GM12872 (cell line): ENCODE results near the gene WDPCP.

ENCODE experiments used
- TF ChIP-seq, protein P1 (sequence below): IDR thresholded peaks from 3 replicates; pipeline ENCODE4 v1.5.1; 2011; ENCODE audit warnings: low read depth, mild to moderate bottlenecking, low read length, moderate library complexity; ENCODE audit not compliant: insufficient read depth

The WDPCP gene

DNA sequence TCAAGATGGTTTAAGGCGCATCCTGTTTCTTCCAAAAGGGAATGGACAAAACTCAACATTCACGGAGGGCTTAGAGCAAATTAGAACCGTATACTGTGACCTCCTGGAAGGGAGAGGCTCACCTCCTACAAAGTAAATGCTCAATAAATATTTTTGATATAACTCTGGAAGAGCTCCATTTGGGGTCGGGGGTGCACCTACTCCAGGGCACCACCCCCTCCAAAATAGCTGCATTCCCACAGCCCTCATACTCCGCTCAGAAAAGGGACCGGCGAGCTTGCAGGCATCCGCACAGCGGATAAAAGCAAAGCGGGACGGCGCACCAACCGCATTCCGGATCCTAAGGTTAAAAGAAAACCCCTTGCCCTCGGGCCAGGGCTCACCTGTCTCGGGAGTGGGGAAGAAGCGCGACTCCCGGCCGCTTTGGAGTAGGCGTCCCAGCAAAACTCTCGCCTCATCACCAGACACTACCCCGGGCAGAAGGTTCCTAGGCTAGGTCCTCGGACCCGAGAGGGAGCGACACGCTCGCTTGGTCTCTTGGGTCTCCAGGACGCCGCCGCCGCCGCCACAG, 378 bp downstream of the WDPCP start:
- TF ChIP-seq, protein P1, sequence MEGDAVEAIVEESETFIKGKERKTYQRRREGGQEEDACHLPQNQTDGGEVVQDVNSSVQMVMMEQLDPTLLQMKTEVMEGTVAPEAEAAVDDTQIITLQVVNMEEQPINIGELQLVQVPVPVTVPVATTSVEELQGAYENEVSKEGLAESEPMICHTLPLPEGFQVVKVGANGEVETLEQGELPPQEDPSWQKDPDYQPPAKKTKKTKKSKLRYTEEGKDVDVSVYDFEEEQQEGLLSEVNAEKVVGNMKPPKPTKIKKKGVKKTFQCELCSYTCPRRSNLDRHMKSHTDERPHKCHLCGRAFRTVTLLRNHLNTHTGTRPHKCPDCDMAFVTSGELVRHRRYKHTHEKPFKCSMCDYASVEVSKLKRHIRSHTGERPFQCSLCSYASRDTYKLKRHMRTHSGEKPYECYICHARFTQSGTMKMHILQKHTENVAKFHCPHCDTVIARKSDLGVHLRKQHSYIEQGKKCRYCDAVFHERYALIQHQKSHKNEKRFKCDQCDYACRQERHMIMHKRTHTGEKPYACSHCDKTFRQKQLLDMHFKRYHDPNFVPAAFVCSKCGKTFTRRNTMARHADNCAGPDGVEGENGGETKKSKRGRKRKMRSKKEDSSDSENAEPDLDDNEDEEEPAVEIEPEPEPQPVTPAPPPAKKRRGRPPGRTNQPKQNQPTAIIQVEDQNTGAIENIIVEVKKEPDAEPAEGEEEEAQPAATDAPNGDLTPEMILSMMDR, result no peak

DNA sequence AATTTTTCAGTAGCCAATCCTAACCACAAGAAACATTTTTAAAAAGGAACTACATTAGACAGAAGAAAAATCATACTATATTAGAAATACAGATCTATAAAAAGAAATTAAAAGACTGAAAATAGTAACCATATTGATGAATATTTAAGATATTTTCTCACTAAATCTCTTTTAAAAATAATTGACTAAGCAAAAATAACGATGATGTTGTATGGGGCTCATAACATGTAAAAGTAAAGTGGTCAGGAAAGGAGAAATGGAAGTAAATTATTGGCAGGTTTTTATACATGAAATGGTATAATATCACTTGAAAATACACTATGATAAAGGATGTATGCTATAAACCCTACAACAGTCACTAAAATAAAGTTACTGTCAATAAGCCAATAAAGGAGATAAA, 5.4 kb downstream of the WDPCP start:
- TF ChIP-seq, protein P1, result no peak

DNA sequence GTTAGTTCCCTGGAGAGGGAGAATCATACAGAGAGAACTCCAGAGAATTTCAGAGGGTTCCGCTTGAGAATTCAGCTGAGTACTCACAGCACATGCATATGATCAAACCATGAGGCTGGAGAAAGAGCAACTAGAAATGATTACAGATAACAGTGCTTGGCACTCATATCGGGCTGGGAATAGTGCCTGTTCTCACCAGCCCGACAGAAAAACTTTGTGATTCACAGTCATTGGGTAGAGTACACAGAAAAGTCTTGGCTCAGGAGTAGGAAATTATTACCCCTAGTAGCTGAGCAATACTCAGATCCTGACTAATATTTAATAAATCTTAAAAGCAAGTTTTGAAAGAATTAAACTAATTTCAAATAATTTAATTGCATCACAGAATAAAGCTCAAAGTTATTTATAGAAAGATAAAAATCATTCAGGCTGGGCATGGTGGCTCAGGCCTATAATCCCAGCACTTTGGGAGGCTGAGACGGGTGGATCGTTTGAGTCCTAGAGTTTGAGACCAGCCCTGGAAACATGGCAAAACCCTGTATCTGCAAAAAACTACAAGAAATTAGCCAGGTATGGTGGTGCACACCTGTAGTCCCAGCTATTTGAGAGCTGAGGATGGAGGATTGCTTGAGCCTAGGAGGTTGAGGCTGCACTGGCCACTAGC, 6.8 kb downstream of the WDPCP start:
- TF ChIP-seq, protein P1, result no peak

DNA sequence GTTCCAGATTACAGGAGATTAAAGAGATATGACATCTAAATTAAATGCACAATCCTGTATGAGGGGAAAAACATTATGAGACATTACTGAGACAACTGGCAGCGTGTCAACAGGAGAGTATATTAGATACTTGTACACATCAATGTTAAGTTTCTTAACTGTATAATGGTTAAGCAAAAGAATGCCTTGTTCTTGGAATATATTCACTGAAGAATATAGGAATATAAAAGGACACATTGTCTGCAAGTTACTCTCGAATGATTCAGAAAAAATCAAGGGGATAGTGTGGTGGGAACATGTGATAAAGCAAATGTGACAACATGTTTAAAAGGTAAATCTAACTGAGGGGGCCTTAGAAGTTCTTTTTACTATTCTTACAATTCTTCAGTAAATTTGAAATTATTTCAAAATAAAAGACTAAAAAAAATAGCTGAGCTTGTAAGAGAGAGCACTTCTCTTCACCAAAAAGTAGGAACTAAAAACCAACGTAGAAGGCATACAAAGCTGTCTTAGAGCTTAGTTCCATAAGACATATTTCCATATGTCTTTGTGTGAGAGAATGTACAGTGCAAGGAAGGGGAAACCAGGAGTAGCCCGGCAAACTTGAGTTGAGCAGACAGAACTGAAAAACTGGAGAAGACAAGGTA, 7.5 kb downstream of the WDPCP start:
- TF ChIP-seq, protein P1, result no peak

DNA sequence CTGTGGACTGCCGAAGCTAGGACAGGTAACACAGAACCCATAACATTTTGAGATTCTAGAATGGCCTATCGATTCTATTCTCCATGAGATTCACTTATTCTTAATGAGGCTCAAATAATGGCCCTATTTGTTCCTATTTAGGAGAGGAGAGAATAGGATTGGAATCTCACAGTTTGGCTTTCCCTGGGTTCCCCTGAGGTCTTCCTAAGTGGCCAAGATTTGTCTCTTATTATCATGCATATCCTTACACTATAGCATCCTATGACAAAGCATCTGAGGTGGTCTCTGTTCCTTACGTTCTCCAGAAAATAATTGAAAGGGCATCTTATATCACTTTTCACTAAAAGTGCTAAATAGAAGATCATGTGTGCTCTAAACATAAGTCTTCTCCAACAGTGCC, 9.5 kb downstream of the WDPCP start:
- TF ChIP-seq, protein P1, result no peak

DNA sequence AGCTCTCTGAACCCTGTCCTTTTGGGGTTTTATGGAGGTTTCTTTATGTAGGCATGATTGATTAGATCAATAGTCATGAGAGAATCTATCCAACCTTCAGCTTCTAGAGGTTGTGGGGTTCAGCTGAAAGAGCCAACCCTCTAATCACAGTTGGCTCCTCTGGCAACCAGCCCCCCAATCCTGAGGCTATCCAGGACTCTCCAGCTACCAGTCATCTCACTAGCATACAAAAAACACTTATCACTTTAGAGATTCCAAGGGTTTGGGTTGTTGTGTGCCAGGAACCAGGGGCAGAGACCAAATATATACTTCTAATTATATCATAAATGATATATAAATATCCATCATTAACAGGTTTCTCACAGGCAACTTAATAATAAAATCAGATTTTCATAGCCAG, 11.7 kb downstream of the WDPCP start:
- TF ChIP-seq, protein P1, result no peak

DNA sequence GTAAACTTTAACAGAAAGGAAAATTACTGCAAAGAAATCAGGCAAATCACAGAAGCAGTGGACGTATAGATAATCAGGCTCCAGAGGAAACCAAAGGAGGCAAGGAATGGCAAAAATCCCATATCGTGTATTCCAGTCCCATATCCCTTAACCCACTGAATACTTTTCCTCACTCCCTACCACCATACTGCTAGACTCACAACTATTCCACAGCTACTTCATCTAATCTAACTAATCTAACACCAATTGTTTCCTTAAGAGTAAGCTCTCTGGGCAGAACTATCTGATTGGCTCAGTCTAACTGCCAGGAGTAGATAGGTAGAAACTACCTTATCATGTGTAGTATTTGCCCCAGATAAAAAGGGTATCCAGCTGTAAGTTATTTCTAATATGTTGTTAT, 16.3 kb downstream of the WDPCP start:
- TF ChIP-seq, protein P1, result no peak
